Epidermal melanocyte (primary cell): Measurements from ENCODE around the gene BMF.

ENCODE experiments used
- DNase-seq: peaks from one replicate; pipeline ENCODE4 v3.0.0; 2011; ENCODE audit warnings: low spot score; ENCODE audit not compliant: insufficient read length

Gene BMF

GRCh38 chr15:40104296-40104864 lies 4.3 kb downstream of the BMF start:
- DNase-seq, result no peak

GRCh38 chr15:40103864-40104271 lies 4.8 kb downstream of the BMF start:
- no peak for DNase-seq

DNA sequence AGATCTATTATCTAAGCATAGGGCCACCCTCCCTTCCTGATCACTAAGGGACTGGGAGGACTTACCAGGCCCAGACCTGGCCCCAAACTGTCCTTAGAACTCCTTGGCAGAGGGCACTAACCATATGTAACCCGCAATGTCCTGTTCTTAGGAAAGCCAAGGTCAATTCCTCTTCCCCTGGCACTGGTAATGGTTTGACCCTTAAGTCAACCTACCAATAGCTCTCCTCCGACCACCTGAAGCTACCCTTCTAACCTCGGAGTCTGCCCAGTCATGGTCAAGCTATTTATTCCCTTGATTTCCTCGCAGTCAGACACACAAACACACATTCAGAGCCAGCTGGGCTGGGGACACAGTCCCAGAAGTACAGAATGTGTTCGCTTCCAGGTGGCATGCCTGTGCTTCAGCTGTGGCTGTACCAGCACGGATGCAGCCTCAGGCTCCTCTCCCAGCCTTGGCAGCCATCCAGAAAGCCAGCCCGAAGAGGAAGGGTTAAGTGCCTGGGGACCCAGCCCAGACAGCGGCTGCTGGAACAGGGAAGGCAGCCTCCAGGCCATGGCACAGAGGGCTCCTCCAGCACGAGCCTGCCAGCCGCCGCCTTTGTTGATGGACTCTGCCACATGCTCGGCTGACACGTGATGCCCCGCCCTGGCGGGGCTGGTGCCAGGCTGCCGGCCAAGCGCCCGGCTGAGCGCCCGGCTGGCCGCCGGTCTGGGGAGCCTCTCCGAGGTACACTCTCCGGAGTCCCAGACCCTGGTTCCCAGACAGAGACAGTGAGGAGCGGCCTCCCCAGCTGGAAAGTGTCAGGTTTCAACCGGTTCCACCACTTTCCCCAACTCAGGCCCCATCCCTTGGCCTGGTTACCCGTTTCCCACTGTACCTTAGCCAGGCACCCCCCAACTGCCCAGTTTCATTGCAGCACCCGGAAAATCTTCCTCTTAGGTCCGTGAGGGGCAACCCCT lies 5.5 kb downstream of the BMF start:
- DNase-seq, result peak; percentile 82

GRCh38 chr15:40100947-40101905 lies 7.5 kb downstream of the BMF start:
- no peak for DNase-seq

DNA sequence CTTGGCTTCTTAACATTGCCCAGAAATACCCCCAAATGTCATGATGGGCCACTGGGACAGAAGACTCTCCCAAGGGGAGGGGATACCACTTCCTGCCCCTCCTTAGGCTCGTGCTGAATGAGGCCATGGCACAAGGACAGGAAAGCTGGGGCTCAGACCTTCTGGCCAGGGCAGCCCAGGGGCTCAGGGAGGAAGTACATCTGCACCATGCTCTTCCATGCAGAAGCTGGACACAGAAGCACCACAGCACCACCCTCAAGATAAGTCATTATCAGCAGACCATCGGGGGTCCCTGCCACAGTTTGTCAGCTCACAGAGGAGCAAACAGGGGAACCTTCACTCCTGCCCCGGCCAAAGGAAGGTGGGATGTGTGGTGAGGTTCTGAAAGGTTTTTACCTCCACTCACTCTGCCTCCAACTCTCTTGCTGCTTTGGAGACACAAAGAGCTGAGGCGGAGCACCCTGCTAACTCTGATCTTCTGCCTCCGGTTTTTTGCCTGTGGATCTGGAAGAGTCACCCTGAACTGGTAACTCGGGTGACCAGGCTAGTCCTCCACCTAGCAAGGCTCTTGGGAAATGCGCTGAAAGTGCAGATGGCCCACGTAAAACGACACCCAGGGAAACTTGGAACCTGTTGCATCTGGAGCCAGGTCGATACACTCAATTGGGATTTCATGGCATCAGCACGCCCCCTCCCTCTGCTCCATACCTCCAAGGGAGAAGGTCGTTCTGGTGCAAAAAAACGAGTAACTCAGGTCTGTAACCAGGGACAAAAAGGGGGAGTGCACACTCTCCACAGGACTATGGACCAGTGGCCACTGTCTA lies 8.3 kb downstream of the BMF start:
- no peak for DNase-seq

DNA sequence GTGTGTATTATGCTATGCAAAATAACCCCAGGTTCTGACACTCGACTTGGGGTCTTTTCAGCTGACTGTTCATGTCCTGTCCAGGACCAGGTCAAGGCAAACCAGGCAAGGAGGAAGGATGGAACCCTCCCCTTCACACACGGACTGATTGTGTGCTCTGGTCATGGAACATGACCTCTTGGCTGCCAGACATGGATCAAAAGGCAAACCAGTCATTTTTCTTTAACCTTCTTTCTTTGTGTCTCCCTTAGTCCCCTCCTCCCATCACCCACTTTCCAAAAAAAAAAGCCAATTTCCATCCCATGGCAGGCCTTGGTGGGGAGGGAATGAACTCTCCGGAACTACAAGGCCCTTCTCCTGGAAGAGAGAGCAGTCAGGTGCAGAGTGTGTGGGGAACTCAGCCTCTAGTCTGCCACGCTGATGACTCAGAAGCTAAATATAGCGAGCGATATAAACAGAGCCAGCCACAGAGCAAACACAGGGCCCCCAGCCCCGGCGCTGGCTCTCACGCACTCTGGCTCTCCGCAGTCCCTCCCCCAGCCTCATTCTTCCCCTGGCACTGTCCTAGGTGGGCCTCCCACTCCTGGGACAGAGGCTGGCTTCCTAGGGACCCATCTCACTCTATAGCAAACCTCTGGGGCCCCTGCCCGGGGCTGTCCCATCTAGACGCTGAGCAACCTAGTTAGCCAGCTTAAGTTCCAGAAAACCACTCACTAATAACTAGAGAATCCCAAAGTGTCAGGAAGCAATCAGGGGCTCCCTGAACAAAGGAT lies 10.0 kb downstream of the BMF start:
- DNase-seq, result peak; percentile 78

DNA sequence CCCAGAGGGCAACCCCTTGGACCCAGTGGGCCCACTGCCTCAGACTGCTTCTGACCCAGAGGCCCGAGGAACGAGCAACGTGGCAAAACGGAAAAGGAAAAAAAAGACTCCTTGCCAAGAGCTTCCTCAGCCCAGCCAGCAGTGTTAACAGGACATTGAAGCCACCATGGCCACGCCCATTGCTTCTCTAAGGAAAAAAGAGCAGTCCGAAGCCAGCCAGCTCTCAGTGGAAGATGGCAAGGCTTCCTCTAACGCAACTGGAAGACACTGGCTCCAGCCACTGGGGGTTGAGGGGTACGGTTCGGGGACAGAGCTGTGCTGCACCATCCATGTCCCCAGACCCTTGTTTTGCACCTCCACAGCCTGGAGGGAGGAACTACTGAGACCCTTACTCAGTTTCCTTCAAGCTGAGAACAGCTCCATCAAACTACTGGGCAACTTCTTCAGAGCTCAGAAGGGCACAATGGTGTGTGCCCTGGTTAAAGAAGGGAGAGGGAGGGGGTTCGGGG lies 10.7 kb downstream of the BMF start:
- no peak for DNase-seq

DNA sequence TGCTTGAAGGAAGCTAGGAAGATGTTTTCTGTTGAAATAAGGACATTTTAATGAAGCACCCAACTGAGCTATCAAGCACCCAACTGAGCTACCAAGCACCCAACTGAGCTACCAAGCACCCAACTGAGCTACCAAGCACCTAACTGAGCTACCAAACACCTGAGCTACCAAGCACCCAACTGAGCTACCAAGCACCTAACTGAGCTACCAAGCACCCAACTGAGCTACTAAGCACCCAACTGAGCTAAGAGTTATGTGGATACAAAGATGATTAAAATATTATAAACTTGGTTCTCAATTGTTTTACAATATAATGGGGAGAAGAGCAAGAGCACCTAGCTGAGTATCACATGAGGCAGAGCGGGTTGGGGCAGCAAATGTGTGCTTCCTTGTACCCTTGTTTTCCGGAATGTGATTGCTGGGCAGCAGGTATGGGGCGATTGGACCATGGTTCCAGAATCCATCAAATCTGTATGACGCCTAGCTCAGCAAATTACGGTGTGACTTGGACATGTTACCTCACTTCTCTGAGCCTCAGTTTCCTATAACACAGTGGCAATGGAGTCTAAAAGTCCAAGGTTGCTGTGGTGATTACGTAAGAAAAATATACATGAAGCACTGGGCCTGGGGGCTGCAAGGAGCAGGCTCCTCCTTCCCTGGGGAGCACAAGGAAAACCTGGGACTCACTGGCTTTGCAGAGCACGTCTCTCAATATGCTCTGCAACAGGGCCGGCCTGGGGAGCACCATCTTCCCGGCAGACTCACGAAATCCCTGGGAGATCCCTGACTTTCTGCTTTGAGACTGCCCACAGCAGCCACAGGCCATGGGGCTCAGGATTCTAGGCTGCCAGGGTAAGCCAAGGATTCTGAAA lies 11.3 kb downstream of the BMF start:
- no peak for DNase-seq

GRCh38 chr15:40096094-40096891 lies 12.4 kb downstream of the BMF start:
- no peak for DNase-seq

DNA sequence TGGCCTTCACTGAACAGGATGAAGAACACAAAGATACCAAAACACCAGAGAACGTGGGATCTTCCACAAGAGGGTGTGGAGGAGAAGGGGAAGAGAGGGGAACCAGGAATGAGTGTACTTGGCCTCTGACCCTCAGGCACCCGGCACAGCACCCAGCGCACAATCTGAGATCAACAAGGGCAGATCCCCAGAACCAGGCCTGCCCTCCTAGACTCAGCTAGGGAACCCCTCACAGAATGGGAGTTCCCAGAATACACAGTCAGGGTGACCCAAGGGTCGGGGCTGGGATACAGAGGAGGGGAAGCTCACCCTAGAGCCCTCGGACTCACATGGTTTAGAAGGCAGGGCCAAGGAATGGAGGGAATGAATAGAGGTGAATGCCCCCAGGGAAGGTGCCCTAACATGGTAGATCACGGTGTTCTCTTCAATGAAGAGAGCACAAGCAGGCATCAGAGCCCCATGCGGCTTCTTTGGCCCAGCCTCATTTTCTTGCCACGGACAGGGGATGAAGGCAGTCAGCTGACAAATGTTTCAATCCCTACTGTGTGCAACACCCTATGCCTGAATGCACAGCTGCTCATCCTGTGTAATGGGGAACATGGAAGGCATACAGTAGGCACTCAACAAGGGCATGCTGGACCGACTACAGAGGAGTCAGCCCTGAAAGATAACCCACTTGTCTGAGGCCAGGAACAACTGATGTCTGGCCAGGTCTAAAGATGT lies 13.1 kb downstream of the BMF start:
- DNase-seq, result no peak

DNA sequence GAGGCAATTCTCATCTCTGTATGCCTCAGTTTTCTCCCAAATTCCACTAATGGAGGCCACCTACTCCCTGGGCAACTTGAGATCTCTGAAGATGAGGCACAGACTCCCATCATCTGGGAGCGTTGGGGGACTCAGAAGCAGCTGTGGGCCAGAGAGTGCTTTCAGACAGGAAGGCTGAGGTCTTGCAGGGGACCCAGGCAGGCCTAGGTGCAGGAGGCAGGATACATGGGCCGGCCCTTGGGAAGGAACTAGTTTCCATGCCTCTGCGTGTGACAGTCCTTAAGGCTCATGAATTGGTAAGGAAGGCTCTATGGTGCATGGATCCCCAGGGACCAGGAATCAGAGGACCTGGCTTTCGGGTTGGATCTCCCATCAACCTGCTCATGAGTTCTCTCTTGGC lies 14.5 kb downstream of the BMF start:
- no peak for DNase-seq

- peak; percentile 73 for DNase-seq
Measured at GRCh38 chr15:40092979-40093869, 15.5 kb downstream of the BMF start.

- DNase-seq, result peak; percentile 63
Measured at GRCh38 chr15:40092256-40092978, 16.3 kb downstream of the BMF start.

- no peak for DNase-seq
Measured at GRCh38 chr15:40091861-40092255, 16.8 kb downstream of the BMF start.

- DNase-seq, result no peak
Measured at GRCh38 chr15:40090774-40091455, 17.8 kb downstream of the BMF start.
